ENCODE data around the gene ZKSCAN7.

- no peak for TF ChIP-seq EZH2phosphoT487 (IDR thresholded peaks at IDR 0.05; ENCODE audit: borderline replicate concordance, low read depth)
- no peak for TF ChIP-seq REST (IDR thresholded peaks at IDR 0.05; ENCODE audit: low read depth, low read length)
- TF ChIP-seq JUND (IDR thresholded peaks at IDR 0.05): no peak
- TF ChIP-seq SIN3A (IDR thresholded peaks at IDR 0.05; ENCODE audit: borderline replicate concordance, low read depth, low read length): no peak
- no peak for TF ChIP-seq ZBTB33 (IDR thresholded peaks at IDR 0.05; ENCODE audit: borderline replicate concordance, low read depth)
- no peak for TF ChIP-seq TAF1 (IDR thresholded peaks at IDR 0.05; ENCODE audit: borderline replicate concordance, low read depth, low read length)
- no peak for TF ChIP-seq CTCF (IDR thresholded peaks at IDR 0.05)
- TF ChIP-seq FOSL2 (IDR thresholded peaks at IDR 0.05; ENCODE audit: borderline replicate concordance, low read depth): no peak
- no peak for TF ChIP-seq EP300 (IDR thresholded peaks at IDR 0.05; ENCODE audit: borderline replicate concordance in 1 of 2, low read depth in 1 of 2, low read length in 1 of 2)
- no peak for TF ChIP-seq POLR2AphosphoS5 (IDR thresholded peaks at IDR 0.05; ENCODE audit: low read depth, low read length)
- no peak for TF ChIP-seq FOXM1 (IDR thresholded peaks at IDR 0.05; ENCODE audit: low read depth)
- TF ChIP-seq ELF1 (IDR thresholded peaks at IDR 0.05): no peak
- no peak for TF ChIP-seq TCF12 (IDR thresholded peaks at IDR 0.05)
- no peak for TF ChIP-seq MAX (IDR thresholded peaks at IDR 0.05; ENCODE audit: low read depth)
These were observed 45.5 kb upstream of the ZKSCAN7 start for GRCh38 chr3:44509393-44509921.

Measured in SK-N-SH (cell line).